Measurements from ENCODE around the gene COL8A1.
"Not testable (repeated sequence)": the region's sequence is repeated elsewhere in the genome, so short reads cannot be mapped to it uniquely, and the experiment has no call there.

DNA sequence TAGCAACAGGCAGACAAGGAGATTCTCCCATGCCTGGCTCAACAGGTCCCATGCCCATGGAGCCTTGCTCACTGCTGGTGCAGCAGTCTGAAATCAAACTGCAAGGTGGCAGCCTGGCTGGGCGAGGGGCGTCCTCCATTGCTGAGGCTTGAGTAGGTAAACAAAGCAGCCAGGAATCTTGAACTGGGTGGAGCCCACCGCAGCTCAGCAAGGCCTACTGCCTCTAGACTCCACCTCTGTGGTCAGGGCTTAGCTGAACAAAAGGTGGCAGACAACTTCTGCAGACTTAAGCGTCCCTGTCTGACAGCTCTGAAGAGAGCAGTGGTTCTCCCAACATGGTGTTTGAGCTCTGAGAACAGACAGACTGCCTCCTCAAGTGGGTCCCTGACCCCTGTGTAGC is 49.2 kb upstream of the COL8A1 start:
- TF ChIP-seq TAF1 (IDR thresholded peaks at IDR 0.05; ENCODE audit: low read depth, low read length); SPI1 (IDR thresholded peaks at IDR 0.05; ENCODE audit: low read depth, low read length); PAX5 (IDR thresholded peaks at IDR 0.05; ENCODE audit: insufficient read depth, low read length, severe bottlenecking): not testable (repeated sequence)
